Gastroesophageal sphincter (tissue), 4 donors: Measurements from ENCODE around the gene ITPKB. TPM values are rescaled to one million over a fixed set of nuclear protein-coding genes. Genes with fewer than 3 reads are reported as not detected.

ENCODE experiments used
- ATAC-seq: fragments of 150-250 bp; one replicate; pipeline ENCODE4 v1.9.1; 2016; ENCODE audit warnings: mild to moderate bottlenecking, moderate library complexity
- H3K27ac ChIP-seq, 4 donors: fragments of 200-600 bp; sonication (generic) in 3 of 4; 1 replicate in 3 of 4; 2 replicates in 1 of 4; pipeline ENCODE4 v1.5.1; 2016 to 2019
- H3K27me3 ChIP-seq: fragments of 200-600 bp; sonication (generic); one replicate; pipeline ENCODE4 v1.5.1; 2019
- H3K36me3 ChIP-seq, 2 donors: fragments of 200-600 bp; sonication (generic); one replicate each; pipeline ENCODE4 v1.5.1; 2019; ENCODE audit warnings: control low read depth in 1 of 2
- H3K4me1 ChIP-seq, 3 donors: fragments of 200-600 bp; sonication (generic); 1 replicate in 2 of 3; 2 replicates in 1 of 3; pipeline ENCODE4 v1.5.1; 2016 to 2019; ENCODE audit warnings: control low read depth in 2 of 3
- H3K4me3 ChIP-seq, 2 donors: fragments of 200-600 bp; sonication (generic); one replicate each; pipeline ENCODE4 v1.5.1; 2019; ENCODE audit warnings: mild to moderate bottlenecking in 1 of 2, moderate library complexity in 1 of 2
- H3K9me3 ChIP-seq, 3 donors: fragments of 200-600 bp; sonication (generic); one replicate each; pipeline ENCODE4 v1.5.1; 2017 to 2019; ENCODE audit warnings: control low read depth in 2 of 3
- CTCF ChIP-seq, 4 experiments: fragments of 200-600 bp in 2 of 4; fragments of 450-650 bp in 2 of 4; sonication (generic) in 1 of 4; IDR thresholded peaks; one replicate each; pipeline ENCODE4 v1.5.1; 2017 to 2019; ENCODE audit warnings: antibody characterized with exemption in 4 of 4, mild to moderate bottlenecking in 2 of 4, moderate library complexity in 2 of 4
- EP300 ChIP-seq: sonication (generic); formaldehyde crosslinking; IDR thresholded peaks from one replicate; pipeline ENCODE4 v1.6.1; 2017; ENCODE audit warnings: antibody characterized with exemption, mild to moderate bottlenecking
- POLR2A ChIP-seq, 2 donors: fragments of 450-650 bp; IDR thresholded peaks; one replicate each; pipeline ENCODE4 v1.6.1; 2017; ENCODE audit warnings: antibody characterized with exemption in 2 of 2, mild to moderate bottlenecking in 2 of 2, moderate library complexity in 1 of 2
- POLR2AphosphoS5 ChIP-seq: sonication (generic); formaldehyde crosslinking; IDR thresholded peaks from one replicate; pipeline ENCODE4 v1.6.1; 2017; ENCODE audit warnings: antibody characterized with exemption
- WGBS, 2 donors: methylation state at CpG; one replicate each; pipeline ENCODE4 v1.1.5; 2018; ENCODE audit warnings: low coverage in 1 of 2; 5-methylcytosine and 5-hydroxymethylcytosine counted together
- total RNA-seq, 4 donors: library from RNA; depleted of rRNA; stranded (reverse); fragments of >200 nt; gene quantifications; one replicate each; pipeline ENCODE4 v1.1.0, GENCODE V29; 2016

Gene ITPKB
- total RNA-seq, 4 donors from 2014 or later = 75.0 to 184 (median 94.2) TPM

- Histone ChIP-seq H3K9me3 (no peaks in the 10 kb centered on the region), H3K27ac (peak overlapping the region in 1 of 4 donors; percentile 73), H3K36me3 (no peaks in the 10 kb centered on the region), H3K27me3 (no peaks in the 10 kb centered on the region), H3K4me1 (peaks cover 0 to 86% (median 21%) of the 10 kb centered on the region in 3 donors), H3K4me3 (no peak overlapping the region)
- TF ChIP-seq POLR2AphosphoS5 (peak; percentile 98), EP300 (no peak)
- WGBS, 2 donors = 10 to 16% methylated on average over 4 to 11 of the region's 12 CpGs
- peak; percentile 43 for ATAC-seq
Measured at GRCh38 chr1:226656601-226657277, 82.3 kb downstream of the ITPKB start.

GRCh38 chr1:226656201-226656600 lies 82.9 kb downstream of the ITPKB start:
- TF ChIP-seq CTCF (IDR thresholded peaks at IDR 0.05) (no peak), POLR2AphosphoS5 (no peak), POLR2A (IDR thresholded peaks at IDR 0.05) (no peak), EP300 (no peak)
- H3K27ac ChIP-seq = peak overlapping the region in 1 of 4 donors; percentile 73
- H3K36me3 ChIP-seq = no peaks in the 10 kb centered on the region
- WGBS, 2 donors = no CpG with 5 or more reads among the region's 4 CpGs
- H3K27me3 ChIP-seq = no peaks in the 10 kb centered on the region
- H3K9me3 ChIP-seq = no peaks in the 10 kb centered on the region
- peaks cover 0 to 80% (median 16%) of the 10 kb centered on the region in 3 donors for H3K4me1 ChIP-seq
- H3K4me3 ChIP-seq = no peak overlapping the region
- ATAC-seq = no peak

- 67 to 70% methylated on average over 1 to 4 of the region's 12 CpGs for WGBS, 2 donors
- Histone ChIP-seq H3K4me3 (no peak overlapping the region), H3K27ac (peak overlapping the region in 1 of 4 donors; percentile 73), H3K9me3 (no peaks in the 10 kb centered on the region), H3K36me3 (no peaks in the 10 kb centered on the region), H3K27me3 (no peaks in the 10 kb centered on the region), H3K4me1 (peaks cover 0 to 73% (median 10%) of the 10 kb centered on the region in 3 donors)
- no peak for TF ChIP-seq POLR2A (IDR thresholded peaks at IDR 0.05)
- no peak for TF ChIP-seq POLR2AphosphoS5
- no peak for TF ChIP-seq CTCF (IDR thresholded peaks at IDR 0.05)
- no peak for TF ChIP-seq EP300
- ATAC-seq = no peak
Measured at GRCh38 chr1:226655251-226656163, 83.6 kb downstream of the ITPKB start.

- Histone ChIP-seq H3K27ac (peak overlapping the region in 1 of 4 donors; percentile 57), H3K27me3 (no peaks in the 10 kb centered on the region), H3K36me3 (no peaks in the 10 kb centered on the region), H3K9me3 (no peaks in the 10 kb centered on the region), H3K4me3 (no peak overlapping the region), H3K4me1 (peaks cover 0 to 68% (median 6%) of the 10 kb centered on the region in 3 donors)
- no peak for TF ChIP-seq POLR2AphosphoS5
- TF ChIP-seq POLR2A (IDR thresholded peaks at IDR 0.05) = no peak
- TF ChIP-seq CTCF (IDR thresholded peaks at IDR 0.05) = no peak
- TF ChIP-seq EP300 = no peak
- 37% methylated on average over 2 of the region's 8 CpGs; no CpG with 5 or more reads in 1 of the 2 donors for WGBS, 2 donors
- no peak for ATAC-seq
Measured at GRCh38 chr1:226654668-226655055, 84.4 kb downstream of the ITPKB start.

GRCh38 chr1:226654046-226654667 lies 84.9 kb downstream of the ITPKB start:
- no peaks in the 10 kb centered on the region for H3K27me3 ChIP-seq
- H3K27ac ChIP-seq = peak overlapping the region in 1 of 4 donors; percentile 57
- TF ChIP-seq POLR2AphosphoS5 (peak; percentile 18), EP300 (no peak)
- WGBS, 2 donors = 12 to 34% methylated on average over 6 to 7 of the region's 8 CpGs
- no peaks in the 10 kb centered on the region for H3K36me3 ChIP-seq
- ATAC-seq = no peak
- H3K4me3 ChIP-seq = no peak overlapping the region
- H3K9me3 ChIP-seq = no peaks in the 10 kb centered on the region
- H3K4me1 ChIP-seq = peaks cover 0 to 67% (median 5%) of the 10 kb centered on the region in 3 donors
